ENCODE results near the gene KLF1.
A peak's percentile ranks its signal among the peaks of the same experiment; 100 is the strongest.
"Not testable (repeated sequence)": the region's sequence is repeated elsewhere in the genome, so short reads cannot be mapped to it uniquely, and the experiment has no call there.

KLF1 gene

GRCh38 chr19:12866416-12867119 is 20.4 kb downstream of the KLF1 start:
- no peak for DNase-seq

- no peak for DNase-seq
Measured at GRCh38 chr19:12865746-12866415, 21.1 kb downstream of the KLF1 start.

- no peak for DNase-seq
Measured at GRCh38 chr19:12864721-12865715, 22.0 kb downstream of the KLF1 start.

GRCh38 chr19:12864143-12864542 is 22.9 kb downstream of the KLF1 start:
- DNase-seq: no peak

- no peak for DNase-seq
Measured at GRCh38 chr19:12859546-12859945, 27.5 kb downstream of the KLF1 start.

- DNase-seq: no peak
Measured at GRCh38 chr19:12858041-12858928, 28.7 kb downstream of the KLF1 start.

- no peak for DNase-seq
Measured at GRCh38 chr19:12856653-12857052, 30.3 kb downstream of the KLF1 start.

GRCh38 chr19:12847159-12848139 is 39.6 kb downstream of the KLF1 start:
- DNase-seq: peak; percentile 92 to 93

- DNase-seq: not testable (repeated sequence)
Measured at GRCh38 chr19:12846613-12847012, 40.4 kb downstream of the KLF1 start.

- DNase-seq: no peak
Measured at GRCh38 chr19:12843999-12844732, 42.8 kb downstream of the KLF1 start.

GRCh38 chr19:12843328-12843727 is 43.7 kb downstream of the KLF1 start:
- DNase-seq: no peak

GRCh38 chr19:12842511-12842910 is 44.5 kb downstream of the KLF1 start:
- DNase-seq: no peak

- DNase-seq: peak in 1 of 2 experiments; percentile 38
Measured at GRCh38 chr19:12841094-12841493, 45.9 kb downstream of the KLF1 start.

GRCh38 chr19:12840091-12841079 is 46.6 kb downstream of the KLF1 start:
- peak; percentile 65 to 73 for DNase-seq

- DNase-seq: peak in 1 of 2 experiments; percentile 27
Measured at GRCh38 chr19:12838886-12839756, 47.9 kb downstream of the KLF1 start.

- peak; percentile 60 to 67 for DNase-seq
Measured at GRCh38 chr19:12838182-12838885, 48.7 kb downstream of the KLF1 start, which contains the start of gene MAST1. Gene MAST1 (plus strand): TSS chr19:12838515. CDS start chr19:12838573, 58 bp downstream.

GRCh38 chr19:12837225-12837624 is 49.8 kb downstream of the KLF1 start:
- no peak for DNase-seq

All from activated CD4-positive, alpha-beta T cell treated with anti-CD3 and anti-CD28 coated beads, Interleukin-2, amount 50 U/mL, for 48 hours (primary cell).